ENCODE data around the gene GTF2B.
"Not testable (repeated sequence)": the region's sequence is repeated elsewhere in the genome, so short reads cannot be mapped to it uniquely, and the experiment has no call there.

GTF2B gene
- total RNA-seq: 56.5 to 75.1 (median 71.5) reads per million in 3 experiments

- DNase-seq: peak; percentile 95
Measured at GRCh38 chr1:88891318-88891950, at the start of gene GTF2B. TSS of gene GTF2B (minus strand) at chr1:88891567. CDS start at chr1:88891499, 68 bp downstream.

GRCh38 chr1:88938528-88938927, 47.2 kb upstream of the GTF2B start:
- DNase-seq: not testable (repeated sequence)

GRCh38 chr1:88936760-88937342, 45.5 kb upstream of the GTF2B start:
- DNase-seq: no peak

GRCh38 chr1:88936223-88936523, 44.8 kb upstream of the GTF2B start:
- DNase-seq: no peak

GRCh38 chr1:88935522-88936222, 44.3 kb upstream of the GTF2B start:
- DNase-seq: peak; percentile 28

- not testable (repeated sequence) for DNase-seq
Measured at GRCh38 chr1:88930176-88930575, 38.8 kb upstream of the GTF2B start.

GRCh38 chr1:88923224-88923623, 31.9 kb upstream of the GTF2B start:
- DNase-seq: no peak

GRCh38 chr1:88922214-88922613, 30.8 kb upstream of the GTF2B start:
- no peak for DNase-seq

- no peak for DNase-seq
Measured at GRCh38 chr1:88920845-88921244, 29.5 kb upstream of the GTF2B start.

- DNase-seq: no peak
Measured at GRCh38 chr1:88917321-88918025, 26.1 kb upstream of the GTF2B start.

GRCh38 chr1:88916883-88917282, 25.5 kb upstream of the GTF2B start:
- DNase-seq: no peak

GRCh38 chr1:88911800-88912199, 20.4 kb upstream of the GTF2B start:
- not testable (repeated sequence) for DNase-seq

GRCh38 chr1:88911161-88911560, 19.8 kb upstream of the GTF2B start:
- DNase-seq: no peak

GRCh38 chr1:88910401-88910800, 19.0 kb upstream of the GTF2B start:
- DNase-seq: no peak

GRCh38 chr1:88900883-88901282, 9.5 kb upstream of the GTF2B start:
- DNase-seq: no peak

GRCh38 chr1:88897070-88897730, 5.8 kb upstream of the GTF2B start:
- DNase-seq: no peak

- DNase-seq: peak; percentile 20
Measured at GRCh38 chr1:88892357-88892877, 1.1 kb upstream of the GTF2B start.

- no peak for DNase-seq
Measured at GRCh38 chr1:88891951-88892340, 579 bp upstream of the GTF2B start.

GRCh38 chr1:88890791-88891317, 513 bp downstream of the GTF2B start:
- peak; percentile 32 for DNase-seq

- no peak for DNase-seq
Measured at GRCh38 chr1:88890131-88890530, 1.2 kb downstream of the GTF2B start.

GRCh38 chr1:88888750-88889149, 2.6 kb downstream of the GTF2B start:
- DNase-seq: peak; percentile 48

- DNase-seq: no peak
Measured at GRCh38 chr1:88885933-88886332, 5.4 kb downstream of the GTF2B start.

- DNase-seq: no peak
Measured at GRCh38 chr1:88883156-88883555, 8.2 kb downstream of the GTF2B start.
